OCI-LY3 (cell line): ENCODE measurements around the gene MED6.

ENCODE experiments used
- CTCF ChIP-seq: fragments of 200-600, 300-600 bp; sonication (generic); IDR thresholded peaks from 2 replicates; pipeline ENCODE4 v1.5.1; 2014; ENCODE audit warnings: antibody characterized with exemption, low read length, low read depth
- EZH2phosphoT487 ChIP-seq: fragments of 200-600 bp; shearing (Covaris generic); IDR thresholded peaks from 2 replicates; pipeline ENCODE4 v1.6.1; 2018; ENCODE audit warnings: antibody characterized with exemption, mixed run types, low read depth

DNA sequence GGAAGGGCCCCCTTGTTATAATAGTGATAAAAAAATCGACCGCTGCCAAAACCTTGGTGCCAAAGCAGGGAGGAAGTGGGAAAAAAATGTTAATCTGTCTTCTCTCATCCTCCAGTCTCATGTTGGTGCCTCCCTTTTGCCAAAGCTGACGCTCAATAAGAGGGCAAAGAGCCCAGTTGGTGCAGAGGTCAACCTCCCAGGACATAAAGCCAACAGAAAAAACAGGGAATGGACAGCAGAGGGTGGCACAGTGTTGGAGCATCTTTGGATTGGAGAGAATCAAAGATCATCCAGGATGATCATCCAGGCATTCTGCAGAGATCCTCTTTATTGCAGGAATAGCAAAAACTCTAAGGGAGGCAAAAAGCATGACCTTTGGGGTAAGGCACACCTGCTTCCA lies 31.5 kb upstream of the MED6 start:
- no peak for TF ChIP-seq EZH2phosphoT487
- no peak for TF ChIP-seq CTCF
